GM13977 (cell line): ENCODE measurements around the gene TAS2R41.
"Not testable (repeated sequence)": the region's sequence is repeated elsewhere in the genome, so short reads cannot be mapped to it uniquely, and the experiment has no call there.

Source experiments
- DNase-seq: peaks from one replicate; pipeline ENCODE4 v3.0.0; 2012; ENCODE audit warnings: low spot score
- in situ Hi-C: fragments of 300-500 bp; cut with MboI; formaldehyde crosslinking; loops from one replicate; pipeline ENCODE4 v1.12.0; 2022; ENCODE audit warnings: low sequenced_read_pairs, low pct_unique_long_range_greater_than_20kb, mixed read lengths, inconsistent platforms; ENCODE audit not compliant: unreplicated experiment
- TF ChIP-seq, protein P1 (sequence below): IDR thresholded peaks from 2 replicates; pipeline ENCODE4 v1.5.1; 2012; ENCODE audit warnings: mild to moderate bottlenecking, control low read depth; ENCODE audit not compliant: insufficient read depth; ENCODE audit errors: extremely low read depth, missing control alignments

The TAS2R41 gene

DNA sequence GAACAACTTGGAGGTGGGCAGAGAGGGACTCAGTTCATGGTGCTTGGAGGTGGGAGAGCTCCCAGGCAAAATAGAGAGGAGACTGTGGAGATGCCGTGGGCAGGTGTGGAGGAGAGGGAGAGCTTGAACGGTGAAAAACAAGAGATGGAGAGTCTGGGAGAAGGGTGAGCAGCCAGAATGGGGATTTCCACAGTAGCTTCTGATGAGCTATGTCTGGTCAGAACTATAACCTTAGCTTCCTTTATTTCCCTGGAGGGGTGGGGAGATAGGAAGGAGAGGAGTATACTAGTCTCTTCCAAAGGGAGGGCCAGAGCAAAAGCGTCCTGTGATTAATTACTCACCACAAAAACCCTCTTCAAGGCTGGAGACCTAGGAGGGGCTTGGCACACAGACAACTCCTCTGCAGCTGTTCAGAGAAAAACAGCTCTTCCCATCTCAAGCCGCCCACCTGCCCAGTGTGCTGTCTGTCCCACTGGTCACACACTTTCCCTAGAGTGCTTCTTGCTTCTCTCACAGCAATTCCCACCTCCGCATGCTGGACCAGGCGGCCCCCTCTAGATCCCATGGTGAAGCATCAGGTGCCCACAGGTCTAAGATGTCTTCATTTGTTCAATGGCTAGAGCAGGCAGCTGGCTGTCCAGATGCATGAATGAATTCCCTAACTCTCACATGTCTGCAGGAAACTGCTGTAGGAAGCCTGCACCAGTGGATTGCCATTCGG lies 41.9 kb downstream of the TAS2R41 start:
- in situ Hi-C loops = no loop called here
- DNase-seq = no peak
- TF ChIP-seq, protein P1, sequence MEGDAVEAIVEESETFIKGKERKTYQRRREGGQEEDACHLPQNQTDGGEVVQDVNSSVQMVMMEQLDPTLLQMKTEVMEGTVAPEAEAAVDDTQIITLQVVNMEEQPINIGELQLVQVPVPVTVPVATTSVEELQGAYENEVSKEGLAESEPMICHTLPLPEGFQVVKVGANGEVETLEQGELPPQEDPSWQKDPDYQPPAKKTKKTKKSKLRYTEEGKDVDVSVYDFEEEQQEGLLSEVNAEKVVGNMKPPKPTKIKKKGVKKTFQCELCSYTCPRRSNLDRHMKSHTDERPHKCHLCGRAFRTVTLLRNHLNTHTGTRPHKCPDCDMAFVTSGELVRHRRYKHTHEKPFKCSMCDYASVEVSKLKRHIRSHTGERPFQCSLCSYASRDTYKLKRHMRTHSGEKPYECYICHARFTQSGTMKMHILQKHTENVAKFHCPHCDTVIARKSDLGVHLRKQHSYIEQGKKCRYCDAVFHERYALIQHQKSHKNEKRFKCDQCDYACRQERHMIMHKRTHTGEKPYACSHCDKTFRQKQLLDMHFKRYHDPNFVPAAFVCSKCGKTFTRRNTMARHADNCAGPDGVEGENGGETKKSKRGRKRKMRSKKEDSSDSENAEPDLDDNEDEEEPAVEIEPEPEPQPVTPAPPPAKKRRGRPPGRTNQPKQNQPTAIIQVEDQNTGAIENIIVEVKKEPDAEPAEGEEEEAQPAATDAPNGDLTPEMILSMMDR = no peak

DNA sequence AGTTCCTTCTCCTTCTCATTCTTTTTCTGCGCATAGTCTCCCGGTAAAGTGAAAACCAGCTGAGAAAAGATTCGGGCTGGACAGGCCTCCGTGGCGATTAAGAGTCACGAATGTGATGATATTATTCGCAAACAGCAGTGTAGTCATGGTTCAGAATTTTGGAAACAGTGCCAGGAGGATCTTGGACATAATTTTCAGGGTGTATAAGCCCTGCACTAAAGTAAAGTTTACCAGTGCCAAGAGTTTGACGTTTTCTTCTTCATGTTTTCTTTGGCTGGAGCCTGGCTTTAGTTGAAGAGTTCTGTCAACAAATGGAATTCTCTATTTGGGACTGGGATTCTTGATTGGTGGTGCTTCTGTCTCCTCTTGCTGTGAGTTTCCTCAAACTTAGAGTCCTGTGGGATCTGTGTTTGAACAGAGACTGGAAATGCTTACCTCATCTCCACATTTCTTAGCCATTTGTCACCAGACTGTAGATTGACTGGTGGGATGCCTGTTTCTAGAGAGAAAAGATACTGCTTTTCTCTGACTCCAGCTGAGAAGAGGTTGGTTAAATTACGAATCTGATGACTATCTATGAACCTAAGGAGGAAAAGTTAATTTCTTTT lies 44.7 kb downstream of the TAS2R41 start:
- DNase-seq, in situ Hi-C loops: not testable (repeated sequence)
